22Rv1 (cell line): ENCODE results near the gene GLG1.

Experiments used
- ZFX ChIP-seq: fragments of 450-650 bp; IDR thresholded peaks from 2 replicates; pipeline ENCODE4 v1.6.1; 2017; ENCODE audit warnings: antibody characterized with exemption, borderline replicate concordance
- TF ChIP-seq, protein P1 (sequence below): fragments of 450-650 bp; IDR thresholded peaks from 2 replicates; pipeline ENCODE4 v1.5.1; 2017; ENCODE audit warnings: mild to moderate bottlenecking

DNA sequence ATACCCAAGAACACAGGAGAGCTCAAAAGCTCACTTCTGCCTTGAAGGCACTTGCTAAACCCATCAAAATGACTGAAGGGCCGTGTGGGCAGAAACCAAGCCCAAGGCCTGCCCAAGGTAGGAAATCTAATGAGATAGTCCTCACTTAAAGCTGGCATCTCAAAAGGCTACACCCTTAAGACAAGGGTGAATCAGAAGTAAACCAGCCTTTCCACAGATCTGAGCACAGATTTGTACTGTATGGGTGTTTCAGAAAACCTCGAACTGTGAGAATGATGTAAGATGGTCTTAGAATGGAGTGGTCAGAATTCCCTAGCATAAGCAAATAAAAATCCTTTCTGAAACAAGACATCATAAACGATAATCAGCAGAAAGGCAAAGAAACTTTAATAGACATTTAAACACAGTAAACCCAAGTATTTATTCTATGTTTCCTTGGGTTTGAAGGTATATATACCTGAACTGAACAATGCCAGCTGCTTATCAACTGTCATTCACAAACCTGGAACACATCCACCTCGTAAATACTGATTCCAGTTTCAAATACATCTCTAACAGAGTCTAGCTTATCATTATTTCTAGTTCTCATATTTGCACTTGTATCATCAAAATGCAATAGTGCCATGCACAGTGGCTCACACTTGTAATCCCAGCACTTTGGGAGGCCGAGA lies 37.8 kb downstream of the GLG1 start:
- no peak for TF ChIP-seq ZFX
- TF ChIP-seq, protein P1, sequence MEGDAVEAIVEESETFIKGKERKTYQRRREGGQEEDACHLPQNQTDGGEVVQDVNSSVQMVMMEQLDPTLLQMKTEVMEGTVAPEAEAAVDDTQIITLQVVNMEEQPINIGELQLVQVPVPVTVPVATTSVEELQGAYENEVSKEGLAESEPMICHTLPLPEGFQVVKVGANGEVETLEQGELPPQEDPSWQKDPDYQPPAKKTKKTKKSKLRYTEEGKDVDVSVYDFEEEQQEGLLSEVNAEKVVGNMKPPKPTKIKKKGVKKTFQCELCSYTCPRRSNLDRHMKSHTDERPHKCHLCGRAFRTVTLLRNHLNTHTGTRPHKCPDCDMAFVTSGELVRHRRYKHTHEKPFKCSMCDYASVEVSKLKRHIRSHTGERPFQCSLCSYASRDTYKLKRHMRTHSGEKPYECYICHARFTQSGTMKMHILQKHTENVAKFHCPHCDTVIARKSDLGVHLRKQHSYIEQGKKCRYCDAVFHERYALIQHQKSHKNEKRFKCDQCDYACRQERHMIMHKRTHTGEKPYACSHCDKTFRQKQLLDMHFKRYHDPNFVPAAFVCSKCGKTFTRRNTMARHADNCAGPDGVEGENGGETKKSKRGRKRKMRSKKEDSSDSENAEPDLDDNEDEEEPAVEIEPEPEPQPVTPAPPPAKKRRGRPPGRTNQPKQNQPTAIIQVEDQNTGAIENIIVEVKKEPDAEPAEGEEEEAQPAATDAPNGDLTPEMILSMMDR: no peak
